Activated CD4-positive, alpha-beta T cell treated with anti-CD3 and anti-CD28 coated beads for 4 hours (primary cell): Measurements from ENCODE around the gene TSKS.

Experiments
- DNase-seq, 2 donors: peaks; one replicate each; pipeline ENCODE4 v3.0.0-alpha.2; 2020

Gene TSKS

GRCh38 chr19:49713236-49713845, 49.8 kb downstream of the TSKS start:
- DNase-seq, result no peak

GRCh38 chr19:49712397-49712859, 50.7 kb downstream of the TSKS start:
- no peak for DNase-seq

- no peak for DNase-seq
Measured at GRCh38 chr19:49710372-49710951, 52.6 kb downstream of the TSKS start.

- no peak for DNase-seq
Measured at GRCh38 chr19:49705919-49706318, 57.2 kb downstream of the TSKS start.

- no peak for DNase-seq
Measured at GRCh38 chr19:49704888-49705642, 58.0 kb downstream of the TSKS start.

- no peak for DNase-seq
Measured at GRCh38 chr19:49701271-49701786, 61.8 kb downstream of the TSKS start.

- DNase-seq, result no peak
Measured at GRCh38 chr19:49700563-49700962, 62.5 kb downstream of the TSKS start.

- no peak for DNase-seq
Measured at GRCh38 chr19:49699364-49699763, 63.7 kb downstream of the TSKS start.

GRCh38 chr19:49696865-49697264, 66.2 kb downstream of the TSKS start:
- no peak for DNase-seq

GRCh38 chr19:49696115-49696514, 67.0 kb downstream of the TSKS start:
- DNase-seq, result no peak

GRCh38 chr19:49692147-49692506, 71.0 kb downstream of the TSKS start:
- no peak for DNase-seq

- peak in 1 of 2 donors; percentile 28 for DNase-seq
Measured at GRCh38 chr19:49691243-49692146, 71.6 kb downstream of the TSKS start.

GRCh38 chr19:49690656-49691242, 72.4 kb downstream of the TSKS start, which contains the start of gene CPT1C:
Gene CPT1C, plus strand, starts transcription at chr19:49691116. Its CDS starts 1,137 bp downstream, at chr19:49692253.
- DNase-seq, result peak; percentile 51 to 53

- no peak for DNase-seq
Measured at GRCh38 chr19:49690079-49690655, 72.9 kb downstream of the TSKS start.
